ENCODE measurements around the gene NR2C2AP. TPM values are rescaled to one million over a fixed set of nuclear protein-coding genes. Genes with fewer than 3 reads are reported as not detected.

Gene NR2C2AP
- total RNA-seq, 1 donor = 6.2 TPM

GRCh38 chr19:19204181-19204580 is 967 bp upstream of the NR2C2AP start:
- Histone ChIP-seq H3K4me3 (ENCODE audit: insufficient read depth, low read length) (no peak overlapping the region), H3K36me3 (ENCODE audit: insufficient read depth, low read length) (peaks cover 3% of the 10 kb centered on the region), H3K4me2 (ENCODE audit: insufficient read depth, low read length) (no peak overlapping the region), H3K79me2 (ENCODE audit: insufficient read depth, low read length) (peaks cover 8% of the 10 kb centered on the region), H3K27me3 (ENCODE audit: insufficient read depth, low read length) (peaks cover 4% of the 10 kb centered on the region), H3K27ac (ENCODE audit: low read depth, low read length) (no peak overlapping the region), H3K9me3 (ENCODE audit: low read depth, low read length) (no peaks in the 10 kb centered on the region), H4K20me1 (ENCODE audit: insufficient read depth, low read length) (no peaks in the 10 kb centered on the region), H2AFZ (ENCODE audit: low read length) (no peak overlapping the region), H3K4me1 (ENCODE audit: insufficient read depth, low read length) (peaks cover 11% of the 10 kb centered on the region)
- peak; percentile 51 for DNase-seq (ENCODE audit: insufficient read length, low spot score, missing footprints)
- TF ChIP-seq CTCF (IDR thresholded peaks at IDR 0.05; ENCODE audit: extremely low read depth, low read depth, low read length) = no peak

GRCh38 chr19:19202707-19203011 is 555 bp downstream of the NR2C2AP start:
- DNase-seq (ENCODE audit: insufficient read length, low spot score, missing footprints) = peak; percentile 62
- peaks cover 11% of the 10 kb centered on the region for H3K4me1 ChIP-seq (ENCODE audit: insufficient read depth, low read length)
- peak overlapping the region; percentile 50 for H3K27ac ChIP-seq (ENCODE audit: low read depth, low read length)
- peaks cover 8% of the 10 kb centered on the region for H3K79me2 ChIP-seq (ENCODE audit: insufficient read depth, low read length)
- no peaks in the 10 kb centered on the region for H4K20me1 ChIP-seq (ENCODE audit: insufficient read depth, low read length)
- H3K4me2 ChIP-seq (ENCODE audit: insufficient read depth, low read length) = peak overlapping the region; percentile 91
- H3K4me3 ChIP-seq (ENCODE audit: insufficient read depth, low read length) = peak overlapping the region; percentile 79
- H3K36me3 ChIP-seq (ENCODE audit: insufficient read depth, low read length) = peaks cover 13% of the 10 kb centered on the region
- H2AFZ ChIP-seq (ENCODE audit: low read length) = peak overlapping the region; percentile 86
- no peaks in the 10 kb centered on the region for H3K9me3 ChIP-seq (ENCODE audit: low read depth, low read length)
- no peak for TF ChIP-seq CTCF (IDR thresholded peaks at IDR 0.05; ENCODE audit: extremely low read depth, low read depth, low read length)
- H3K27me3 ChIP-seq (ENCODE audit: insufficient read depth, low read length) = peaks cover 4% of the 10 kb centered on the region

- H3K79me2 ChIP-seq (ENCODE audit: insufficient read depth, low read length) = peaks cover 8% of the 10 kb centered on the region
- peaks cover 4% of the 10 kb centered on the region for H3K27me3 ChIP-seq (ENCODE audit: insufficient read depth, low read length)
- no peak overlapping the region for H3K27ac ChIP-seq (ENCODE audit: low read depth, low read length)
- peak overlapping the region; percentile 79 for H3K4me3 ChIP-seq (ENCODE audit: insufficient read depth, low read length)
- peak overlapping the region; percentile 91 for H3K4me2 ChIP-seq (ENCODE audit: insufficient read depth, low read length)
- H3K36me3 ChIP-seq (ENCODE audit: insufficient read depth, low read length) = peaks cover 17% of the 10 kb centered on the region
- H3K4me1 ChIP-seq (ENCODE audit: insufficient read depth, low read length) = peaks cover 11% of the 10 kb centered on the region
- DNase-seq (ENCODE audit: insufficient read length, low spot score, missing footprints) = peak; percentile 62
- no peak overlapping the region for H2AFZ ChIP-seq (ENCODE audit: low read length)
- no peak for TF ChIP-seq CTCF (IDR thresholded peaks at IDR 0.05; ENCODE audit: extremely low read depth, low read depth, low read length)
- no peaks in the 10 kb centered on the region for H3K9me3 ChIP-seq (ENCODE audit: low read depth, low read length)
- H4K20me1 ChIP-seq (ENCODE audit: insufficient read depth, low read length) = no peaks in the 10 kb centered on the region
These were observed 1.2 kb downstream of the NR2C2AP start for GRCh38 chr19:19201697-19202630.

- no peak overlapping the region for H2AFZ ChIP-seq (ENCODE audit: low read length)
- peaks cover 15% of the 10 kb centered on the region for H3K36me3 ChIP-seq (ENCODE audit: insufficient read depth, low read length)
- TF ChIP-seq CTCF (IDR thresholded peaks at IDR 0.05; ENCODE audit: extremely low read depth, low read depth, low read length) = no peak
- DNase-seq (ENCODE audit: insufficient read length, low spot score, missing footprints) = peak; percentile 51
- peak overlapping the region; percentile 98 for H3K4me2 ChIP-seq (ENCODE audit: insufficient read depth, low read length)
- no peaks in the 10 kb centered on the region for H3K9me3 ChIP-seq (ENCODE audit: low read depth, low read length)
- peaks cover 20% of the 10 kb centered on the region for H3K4me1 ChIP-seq (ENCODE audit: insufficient read depth, low read length)
- H4K20me1 ChIP-seq (ENCODE audit: insufficient read depth, low read length) = peaks cover 9% of the 10 kb centered on the region
- no peaks in the 10 kb centered on the region for H3K27me3 ChIP-seq (ENCODE audit: insufficient read depth, low read length)
- peaks cover 44% of the 10 kb centered on the region for H3K79me2 ChIP-seq (ENCODE audit: insufficient read depth, low read length)
- peak overlapping the region; percentile 91 for H3K4me3 ChIP-seq (ENCODE audit: insufficient read depth, low read length)
- H3K27ac ChIP-seq (ENCODE audit: low read depth, low read length) = no peak overlapping the region
These were observed 9.3 kb downstream of the NR2C2AP start for GRCh38 chr19:19193926-19194325.

Data from osteoblast (primary cell).